D721Med (cell line): ENCODE measurements around the gene PGM1.

Experiments
- DNase-seq: peaks from one replicate; pipeline ENCODE4 v3.0.0; 2011; ENCODE audit warnings: low spot score; ENCODE audit not compliant: insufficient read length
- FAIRE-seq: peaks from 2 replicates; lab custom pipeline; 2011; peaks lifted over from hg19 to GRCh38; lab: Jason Lieb, UNC
- TF ChIP-seq, protein P1 (sequence below): IDR thresholded peaks from 2 replicates; pipeline ENCODE4 v1.5.1; 2012; ENCODE audit warnings: mild to moderate bottlenecking, control low read depth; ENCODE audit not compliant: insufficient read depth; ENCODE audit errors: missing control alignments

The PGM1 gene

DNA sequence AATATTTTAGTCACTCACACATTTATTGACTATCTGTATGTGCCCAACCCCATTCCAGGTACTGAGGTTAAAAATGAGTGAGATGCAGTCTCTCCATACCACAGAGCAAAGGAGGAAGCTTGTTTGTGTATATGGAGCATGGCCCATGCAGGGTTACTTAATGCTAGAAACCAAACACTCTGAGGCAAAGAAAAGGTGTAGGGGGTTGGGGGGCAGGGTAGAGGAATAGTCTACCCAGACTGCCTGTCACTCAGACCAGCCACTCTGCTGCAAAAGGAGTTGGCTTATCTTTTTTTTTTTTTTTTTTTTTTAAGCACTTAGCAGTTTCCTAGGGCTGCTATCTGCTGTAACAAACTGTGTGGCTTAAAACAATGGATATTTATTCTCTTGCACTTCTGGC lies 19.8 kb downstream of the PGM1 start:
- DNase-seq (no peak), FAIRE-seq (no peak)
- TF ChIP-seq, protein P1, sequence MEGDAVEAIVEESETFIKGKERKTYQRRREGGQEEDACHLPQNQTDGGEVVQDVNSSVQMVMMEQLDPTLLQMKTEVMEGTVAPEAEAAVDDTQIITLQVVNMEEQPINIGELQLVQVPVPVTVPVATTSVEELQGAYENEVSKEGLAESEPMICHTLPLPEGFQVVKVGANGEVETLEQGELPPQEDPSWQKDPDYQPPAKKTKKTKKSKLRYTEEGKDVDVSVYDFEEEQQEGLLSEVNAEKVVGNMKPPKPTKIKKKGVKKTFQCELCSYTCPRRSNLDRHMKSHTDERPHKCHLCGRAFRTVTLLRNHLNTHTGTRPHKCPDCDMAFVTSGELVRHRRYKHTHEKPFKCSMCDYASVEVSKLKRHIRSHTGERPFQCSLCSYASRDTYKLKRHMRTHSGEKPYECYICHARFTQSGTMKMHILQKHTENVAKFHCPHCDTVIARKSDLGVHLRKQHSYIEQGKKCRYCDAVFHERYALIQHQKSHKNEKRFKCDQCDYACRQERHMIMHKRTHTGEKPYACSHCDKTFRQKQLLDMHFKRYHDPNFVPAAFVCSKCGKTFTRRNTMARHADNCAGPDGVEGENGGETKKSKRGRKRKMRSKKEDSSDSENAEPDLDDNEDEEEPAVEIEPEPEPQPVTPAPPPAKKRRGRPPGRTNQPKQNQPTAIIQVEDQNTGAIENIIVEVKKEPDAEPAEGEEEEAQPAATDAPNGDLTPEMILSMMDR, result no peak

DNA sequence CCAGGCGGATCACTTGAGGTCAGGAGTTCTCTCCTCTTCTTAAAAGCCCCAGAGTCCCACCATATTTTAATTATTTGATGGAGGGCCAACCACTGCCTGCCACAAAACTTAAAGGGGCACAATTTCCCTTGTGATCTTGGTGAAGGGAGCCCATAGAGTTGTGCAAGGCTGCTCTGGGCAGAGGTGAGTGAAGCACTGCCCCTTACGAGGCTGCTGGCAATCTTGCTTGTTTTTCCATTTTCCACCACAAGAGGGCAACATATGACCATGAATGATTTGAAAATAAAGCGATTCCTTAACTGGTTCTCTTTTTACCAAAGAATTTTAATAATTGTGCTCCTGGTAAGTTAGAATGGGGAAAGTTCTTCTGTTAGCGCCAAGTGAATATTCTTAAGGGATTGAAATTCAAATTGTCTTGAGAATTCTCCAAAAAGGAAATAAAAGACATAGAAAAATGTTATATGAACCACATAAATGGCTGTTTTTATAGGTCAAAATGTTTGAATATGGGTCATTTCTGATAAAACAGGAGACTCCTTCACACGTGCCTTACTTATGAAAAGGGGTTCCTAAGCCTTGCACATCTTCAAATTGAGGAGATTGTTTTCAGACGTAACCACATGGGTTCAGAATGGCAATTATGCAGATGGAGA lies 22.7 kb downstream of the PGM1 start:
- DNase-seq (no peak), FAIRE-seq (no peak)
- TF ChIP-seq, protein P1, result peak; percentile 75

DNA sequence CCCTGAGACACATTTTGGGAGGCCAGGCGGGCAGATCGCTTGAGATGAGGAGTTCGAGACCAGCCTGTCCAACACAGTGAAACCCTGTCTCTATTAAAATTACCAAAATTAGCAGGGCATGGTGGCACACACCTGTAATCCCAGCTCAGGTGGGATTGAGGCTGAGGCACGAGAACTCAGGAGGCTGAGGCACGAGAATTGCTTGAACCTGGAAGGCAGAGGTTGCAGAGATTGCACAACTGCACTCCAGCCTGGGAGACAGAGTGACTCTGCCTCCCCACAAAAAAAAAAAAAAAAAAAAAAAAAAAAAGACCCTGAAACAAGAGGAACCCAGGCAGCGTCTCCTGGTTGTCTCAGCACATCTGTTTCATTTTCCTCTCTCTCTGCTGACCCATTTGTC lies 24.2 kb downstream of the PGM1 start:
- FAIRE-seq, result no peak

DNA sequence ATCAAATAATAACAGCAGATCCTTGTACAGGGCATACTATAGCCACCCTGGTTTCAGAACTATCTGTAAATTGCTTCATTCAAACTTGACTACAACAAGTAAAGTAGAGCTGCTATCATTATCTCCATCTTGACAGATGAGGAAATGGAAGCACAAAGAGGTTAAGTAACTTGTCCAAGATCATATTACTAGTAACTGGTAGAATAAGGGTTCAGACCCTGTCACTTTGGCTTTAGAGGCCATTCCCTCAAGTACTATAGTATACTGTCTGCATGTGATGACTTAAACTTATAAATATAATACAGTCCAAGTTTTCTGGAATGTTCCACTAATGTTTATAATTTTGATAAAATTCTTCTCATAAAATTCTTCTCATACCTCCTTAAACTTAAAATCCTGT lies 24.8 kb downstream of the PGM1 start:
- TF ChIP-seq, protein P1, result no peak
- DNase-seq (no peak), FAIRE-seq (no peak)

More for the DNA sequence above, 24.2 kb downstream of the PGM1 start:
- TF ChIP-seq, protein P1, result no peak
- no peak for DNase-seq

DNA sequence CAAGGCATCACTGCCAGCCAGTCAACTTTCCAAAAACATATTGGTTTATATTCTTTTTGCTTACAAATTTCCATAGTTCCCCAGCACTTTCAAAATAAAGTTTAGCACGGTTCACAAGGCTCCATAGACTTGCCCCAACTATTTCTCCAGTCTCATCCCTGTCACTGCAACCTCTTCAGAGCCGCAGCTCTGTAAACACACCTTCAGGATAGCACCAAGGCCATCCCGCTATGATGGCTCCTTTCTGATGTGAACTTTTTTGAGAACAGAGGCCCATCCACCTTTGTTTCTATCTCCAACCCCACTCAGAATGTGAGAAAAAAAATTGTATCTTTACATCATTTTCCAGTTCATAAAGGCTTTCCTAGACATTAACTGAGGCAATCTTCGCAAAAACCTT lies 26.3 kb downstream of the PGM1 start:
- TF ChIP-seq, protein P1, result no peak
- FAIRE-seq (no peak), DNase-seq (no peak)

DNA sequence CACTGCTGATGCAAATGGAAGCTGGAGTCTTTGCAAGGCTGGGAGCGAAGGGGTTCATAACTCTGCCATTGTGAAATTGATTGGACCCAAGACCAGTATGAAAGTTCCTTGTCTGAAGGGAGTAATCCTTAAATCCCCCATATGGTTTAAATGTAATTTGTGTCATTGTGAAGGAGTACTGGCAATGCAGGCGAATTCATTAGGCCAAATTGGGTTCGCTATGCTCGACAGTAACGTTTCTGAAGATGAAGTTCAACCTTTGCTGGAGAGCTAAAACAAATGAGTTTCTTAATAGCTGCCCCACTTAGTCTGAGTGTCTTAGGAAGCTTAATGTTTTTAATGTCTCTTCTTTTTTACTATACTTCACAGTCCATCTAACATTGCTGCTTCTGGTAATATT lies 27.5 kb downstream of the PGM1 start:
- FAIRE-seq (no peak), DNase-seq (no peak)
- TF ChIP-seq, protein P1, result no peak

DNA sequence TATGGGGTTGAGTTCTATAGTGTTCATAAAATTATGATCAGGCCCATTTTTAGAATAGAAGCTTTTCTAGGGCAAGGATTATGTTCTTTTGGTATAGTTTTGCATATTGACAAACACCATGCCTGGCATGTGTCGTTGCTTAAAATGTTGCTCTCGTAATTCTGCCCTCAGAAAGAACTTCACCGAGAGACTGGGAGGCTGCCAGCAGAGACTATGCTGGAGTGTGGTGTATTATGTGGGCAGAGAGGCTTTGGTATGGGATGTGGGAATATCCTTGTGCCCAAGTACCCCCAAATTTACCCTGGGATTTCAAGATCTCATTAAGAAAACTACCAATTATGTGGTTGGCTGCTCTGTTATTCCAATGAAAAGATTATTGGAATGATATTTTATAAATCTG lies 27.9 kb downstream of the PGM1 start:
- FAIRE-seq (no peak), DNase-seq (no peak)
- TF ChIP-seq, protein P1, result no peak
